GM18511 (cell line): ENCODE data around the gene ERC2.

Experiments used
- ATAC-seq: cut with Tn5 transposase; IDR thresholded peaks from one replicate; pipeline ENCODE4 v1.9.1; 2021; ENCODE audit warnings: mild to moderate bottlenecking, moderate library complexity; ENCODE audit not compliant: unreplicated experiment

ERC2 gene

DNA sequence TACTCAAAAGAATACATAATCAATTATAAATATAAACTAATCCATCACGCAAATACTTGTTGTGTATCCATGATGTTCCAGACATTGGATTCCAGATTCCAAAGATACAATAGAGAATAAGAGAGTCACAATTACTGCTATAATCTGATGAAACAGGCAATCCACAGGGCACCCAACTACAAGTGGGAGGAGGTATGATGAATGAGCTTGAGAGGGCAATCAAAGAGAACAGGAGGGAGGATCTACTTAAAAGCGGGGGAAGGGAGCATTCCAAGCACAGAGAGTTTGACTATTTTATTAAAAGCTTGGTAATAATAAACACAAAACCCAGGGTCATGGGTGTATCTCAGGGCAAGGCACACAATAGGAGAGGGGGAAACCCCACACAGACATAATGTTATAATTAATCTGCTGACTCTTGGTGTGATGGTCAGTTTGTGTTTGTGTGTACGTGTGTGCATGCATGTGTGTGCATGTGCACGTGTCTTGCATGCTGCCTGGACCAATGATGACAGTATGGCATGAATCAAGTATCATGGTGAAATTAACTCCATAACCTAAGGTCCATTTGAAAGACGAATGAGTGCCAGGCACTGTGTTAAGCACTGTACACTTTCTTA, 655.8 kb downstream of the ERC2 start:
- ATAC-seq, result no peak

- no peak for ATAC-seq
These were observed 661.1 kb downstream of the ERC2 start for GRCh38 chr3:55807210-55807609.

GRCh38 chr3:55805169-55805568, 663.1 kb downstream of the ERC2 start:
- ATAC-seq, result no peak

DNA sequence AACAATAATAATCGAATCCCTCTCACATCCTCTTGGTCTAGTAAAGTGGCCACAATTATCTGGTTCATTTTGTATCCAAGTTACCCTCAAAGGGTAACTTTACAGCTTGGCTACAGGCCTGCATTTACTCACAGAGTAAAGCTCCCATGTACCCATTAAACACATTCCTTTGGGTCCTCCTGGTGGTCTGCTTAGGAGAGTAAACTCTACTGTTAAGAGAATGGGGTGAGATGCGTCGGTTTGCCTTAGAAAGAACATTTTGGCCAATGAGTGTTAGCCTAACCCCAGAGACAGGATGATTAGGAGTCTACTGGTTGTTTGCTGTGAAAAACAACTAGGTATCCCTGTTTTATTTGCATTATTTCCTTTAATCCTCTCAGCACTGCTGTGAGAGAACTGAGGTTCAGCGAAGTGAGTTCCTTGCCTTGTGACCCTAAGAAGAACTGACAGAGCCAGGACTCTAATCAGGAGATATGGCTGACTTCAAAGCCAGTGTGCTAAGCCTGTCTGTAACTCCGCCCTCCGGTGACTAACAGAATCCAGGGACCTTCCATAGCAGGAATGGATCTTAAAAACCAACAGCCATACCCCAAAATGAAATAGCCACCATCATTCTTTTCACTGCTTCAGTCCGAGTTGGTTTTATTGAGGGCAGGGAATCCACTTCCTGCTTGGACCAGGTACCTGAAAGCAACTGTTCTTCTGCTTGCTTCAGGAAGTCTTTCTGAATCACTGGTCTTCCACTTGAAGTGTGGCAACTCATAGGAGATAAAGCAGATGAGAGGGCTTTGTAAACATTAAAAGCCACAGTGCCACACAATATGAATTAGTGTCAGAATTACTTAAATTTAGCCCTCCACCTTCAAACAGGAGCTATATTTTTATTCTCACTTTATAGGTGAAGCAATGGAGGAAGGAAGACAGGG, 663.8 kb downstream of the ERC2 start:
- no peak for ATAC-seq

- ATAC-seq, result no peak
These were observed 665.5 kb downstream of the ERC2 start for GRCh38 chr3:55802816-55803215.

GRCh38 chr3:55801676-55802075, 666.6 kb downstream of the ERC2 start:
- no peak for ATAC-seq

- no peak for ATAC-seq
These were observed 667.2 kb downstream of the ERC2 start for GRCh38 chr3:55801068-55801467.

GRCh38 chr3:55797775-55798174, 670.5 kb downstream of the ERC2 start:
- no peak for ATAC-seq

DNA sequence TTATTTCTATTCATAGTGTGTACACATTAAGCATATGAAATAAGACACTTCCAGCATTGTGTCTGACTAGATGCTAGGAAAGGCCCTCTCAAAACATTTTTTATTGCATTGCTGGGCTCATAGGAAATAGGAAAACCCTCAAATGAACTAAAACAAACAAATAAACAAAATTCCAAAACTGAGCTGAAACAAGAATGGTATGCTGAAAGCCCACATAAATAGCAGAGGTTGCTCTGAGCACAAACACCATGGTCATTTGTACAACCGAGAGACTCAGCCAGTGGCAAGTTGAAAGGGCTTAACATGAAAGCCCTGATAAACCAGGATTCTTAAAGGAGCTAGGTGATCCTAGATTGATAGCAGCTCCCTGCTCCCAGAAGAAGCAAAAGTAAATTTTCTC, 671.2 kb downstream of the ERC2 start:
- ATAC-seq, result no peak

GRCh38 chr3:55796533-55796932, 671.7 kb downstream of the ERC2 start:
- no peak for ATAC-seq

- ATAC-seq, result no peak
These were observed 672.5 kb downstream of the ERC2 start for GRCh38 chr3:55795746-55796145.

DNA sequence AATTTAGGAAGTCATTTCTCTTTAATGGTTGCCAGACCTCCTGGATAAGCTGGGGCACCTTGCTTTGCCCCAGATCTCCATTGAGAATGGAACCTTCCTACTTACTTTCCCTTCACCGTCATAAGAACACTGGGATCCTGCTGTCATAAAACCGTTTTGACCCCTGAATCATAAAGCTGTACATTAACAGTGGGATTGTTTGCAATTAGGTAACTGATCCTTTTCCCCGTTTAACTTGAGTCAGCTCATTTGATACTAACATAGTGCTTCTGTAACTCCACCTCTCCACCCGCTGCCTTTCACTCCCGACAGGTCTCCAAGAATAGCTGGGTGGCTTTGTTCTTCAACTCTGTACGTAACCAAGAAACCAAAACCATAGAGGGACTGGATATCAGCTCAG, 673.0 kb downstream of the ERC2 start:
- ATAC-seq, result no peak

- ATAC-seq, result no peak
These were observed 675.5 kb downstream of the ERC2 start for GRCh38 chr3:55792742-55793141.

DNA sequence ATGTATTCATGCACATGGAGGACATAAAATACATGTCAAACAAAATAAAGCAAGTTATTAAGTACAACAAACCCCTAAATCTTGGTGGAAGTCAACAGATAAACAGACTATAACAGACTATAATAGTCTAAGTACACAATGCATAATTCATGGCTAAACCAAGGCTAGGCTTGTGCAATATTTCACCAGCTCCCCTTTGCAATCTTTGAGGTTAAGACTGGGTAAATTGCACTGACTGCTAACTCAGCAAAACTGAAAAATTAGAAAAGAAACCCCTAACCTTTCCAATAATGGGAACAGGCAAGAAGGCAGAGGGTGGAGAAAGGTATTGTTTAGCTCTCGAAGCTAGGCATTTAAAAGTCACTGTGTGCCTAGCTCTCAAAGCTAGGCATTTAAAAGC, 676.3 kb downstream of the ERC2 start:
- no peak for ATAC-seq

GRCh38 chr3:55790596-55791350, 677.5 kb downstream of the ERC2 start:
- ATAC-seq, result no peak

GRCh38 chr3:55789516-55789915, 678.8 kb downstream of the ERC2 start:
- no peak for ATAC-seq

DNA sequence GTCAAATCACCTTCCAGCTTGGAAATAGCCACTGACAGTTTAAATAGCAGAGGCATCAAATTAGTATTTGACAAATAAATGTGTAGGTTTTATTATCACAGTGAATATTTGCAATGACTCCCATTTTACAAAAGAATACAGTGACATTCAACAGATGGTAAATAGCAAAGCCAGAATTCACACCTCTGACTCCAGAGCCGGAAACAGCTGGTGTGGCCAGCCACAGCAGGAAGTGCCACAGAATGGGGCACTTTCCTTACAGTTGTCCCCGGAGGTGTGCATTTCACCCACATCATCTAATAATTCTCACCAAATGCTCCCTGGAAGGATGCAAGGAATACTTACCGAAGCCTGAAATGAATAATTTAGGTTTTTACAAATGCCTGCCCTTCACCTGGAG, 685.5 kb downstream of the ERC2 start:
- no peak for ATAC-seq

- no peak for ATAC-seq
These were observed 685.9 kb downstream of the ERC2 start for GRCh38 chr3:55782351-55782750.

GRCh38 chr3:55780913-55781312, 687.4 kb downstream of the ERC2 start:
- no peak for ATAC-seq

GRCh38 chr3:55779543-55779942, 688.7 kb downstream of the ERC2 start:
- ATAC-seq, result no peak

GRCh38 chr3:55775366-55776154, 692.7 kb downstream of the ERC2 start:
- ATAC-seq, result no peak
